Common myeloid progenitor, CD34-positive (primary cell): ENCODE measurements around the gene SLC12A3.

Source experiments
- CTCF ChIA-PET: fragments of 350-600 bp; sonication (Branson Sonifier 250); formaldehyde crosslinking; loops from one replicate; lab custom pipeline; 2021; ENCODE audit warnings: antibody characterized with exemption; lab: Charles Lee
- POLR2A ChIA-PET: fragments of 350-600 bp; sonication (Branson Sonifier 250); formaldehyde crosslinking; loops from one replicate; lab custom pipeline; 2021; ENCODE audit warnings: antibody characterized with exemption; lab: Charles Lee
- DNase-seq, 3 donors: peaks; one replicate each; pipeline versions ENCODE4 v3.0.0 to v3.0.0-alpha.2; 2013
- H3K27ac ChIP-seq, 2 experiments: 1 replicate in 1 of 2; 2 replicates in 1 of 2; pipeline ENCODE4 v1.7.0; 2013; ENCODE audit warnings: inconsistent platforms in 2 of 2, low read length in 2 of 2, mild to moderate bottlenecking in 2 of 2, low read depth in 1 of 2, moderate library complexity in 1 of 2; ENCODE audit not compliant: severe bottlenecking in 2 of 2, insufficient read depth in 1 of 2, poor library complexity in 1 of 2
- H3K27me3 ChIP-seq, 5 experiments: replicated peaks in 2 of 5; 1 replicate in 3 of 5; 2 replicates in 2 of 5; pipeline versions ENCODE4 v1.6.1 to v1.7.0; 2013; ENCODE audit warnings: low read length in 4 of 5, mild to moderate bottlenecking in 2 of 5, moderate library complexity in 2 of 5, inconsistent platforms in 1 of 5; ENCODE audit not compliant: insufficient read depth in 5 of 5, control insufficient read depth in 4 of 5
- H3K36me3 ChIP-seq, 4 experiments: 1 replicate in 2 of 4; 2 replicates in 2 of 4; pipeline versions ENCODE4 v1.6.1 to v1.7.0; 2013; ENCODE audit warnings: low read length in 3 of 4, control low read depth in 1 of 4, mild to moderate bottlenecking in 1 of 4; ENCODE audit not compliant: control insufficient read depth in 4 of 4, insufficient read depth in 4 of 4
- H3K4me1 ChIP-seq, 4 experiments: 1 replicate in 3 of 4; 2 replicates in 1 of 4; pipeline versions ENCODE4 v1.6.1 to v1.7.1; 2013; ENCODE audit warnings: low read length in 3 of 4, mild to moderate bottlenecking in 3 of 4, control low read depth in 1 of 4, inconsistent platforms in 1 of 4, moderate library complexity in 1 of 4; ENCODE audit not compliant: control insufficient read depth in 4 of 4, insufficient read depth in 4 of 4; ENCODE audit errors: control extremely low read depth in 1 of 4
- H3K4me3 ChIP-seq, 7 experiments: 1 replicate in 4 of 7; 2 replicates in 3 of 7; pipeline versions ENCODE4 v1.5.1 to v1.7.0; 2013; ENCODE audit warnings: mild to moderate bottlenecking in 7 of 7, low read length in 6 of 7, moderate library complexity in 6 of 7, inconsistent platforms in 2 of 7, low read depth in 2 of 7, control low read depth in 1 of 7; ENCODE audit not compliant: insufficient read depth in 4 of 7, control insufficient read depth in 1 of 7; ENCODE audit errors: extremely low read depth in 1 of 7
- H3K9me3 ChIP-seq, 5 experiments: 1 replicate in 4 of 5; 2 replicates in 1 of 5; pipeline versions ENCODE4 v1.6.1 to v1.7.1; 2013; ENCODE audit warnings: low read length in 4 of 5, mild to moderate bottlenecking in 2 of 5, inconsistent platforms in 1 of 5, low read depth in 1 of 5, moderate library complexity in 1 of 5; ENCODE audit not compliant: control insufficient read depth in 4 of 5, insufficient read depth in 2 of 5; ENCODE audit errors: control extremely low read depth in 1 of 5
- WGBS: methylation state at CpG from one replicate; pipeline ENCODE4 v1.1.5; 2013; ENCODE audit not compliant: insufficient coverage; 5-methylcytosine and 5-hydroxymethylcytosine counted together

The SLC12A3 gene

DNA sequence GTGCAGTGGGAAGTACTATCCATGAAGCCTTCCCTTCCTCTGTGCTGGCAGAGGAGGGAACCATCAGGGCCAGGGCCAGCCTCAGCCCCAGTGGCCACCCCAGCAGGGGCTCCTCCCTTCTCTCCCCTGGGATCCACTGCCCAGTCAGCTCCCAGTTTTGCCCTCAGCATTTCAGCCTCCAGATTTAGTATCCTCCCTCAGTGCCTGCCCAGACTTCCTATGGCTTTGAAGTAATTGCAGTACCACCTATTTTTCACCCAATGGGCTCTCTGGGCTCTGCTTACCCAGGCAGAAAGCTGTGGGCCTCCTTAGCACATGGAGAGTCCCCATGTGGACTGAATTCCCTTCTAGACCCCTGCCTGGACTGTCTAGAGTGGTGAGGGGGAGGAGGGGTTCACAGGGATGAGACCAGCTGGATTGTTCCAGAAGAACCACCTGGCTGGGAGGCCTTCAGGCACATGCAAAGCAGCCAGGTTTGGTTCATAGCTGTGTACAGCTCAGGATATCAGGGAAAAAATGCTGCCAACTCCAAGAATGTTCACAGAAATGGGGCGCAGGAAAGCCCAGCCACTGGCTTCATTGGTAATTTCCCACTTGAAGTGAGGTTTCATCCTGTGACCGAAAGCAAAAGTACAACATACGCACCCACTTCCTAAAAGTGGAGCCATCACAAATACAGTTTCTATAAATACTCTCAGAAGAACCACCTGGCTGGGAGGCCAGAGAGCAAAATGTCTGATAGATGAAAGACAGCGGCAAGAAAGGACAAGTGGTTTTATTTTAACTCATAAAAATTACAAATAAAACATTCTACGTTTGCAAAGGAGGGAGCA lies 51.8 kb downstream of the SLC12A3 start:
- ChIA-PET CTCF (no interaction called here), POLR2A (no interaction called here)
- Histone ChIP-seq H3K4me3 (peak overlapping the region in 1 of 7 experiments; percentile 39), H3K27ac (peak overlapping the region in 1 of 2 experiments; percentile 37), H3K4me1 (peaks cover 0 to 28% (median 9%) of the 10 kb centered on the region in 4 experiments), H3K36me3 (no peaks in the 10 kb centered on the region), H3K27me3 (peaks cover 0 to 61% (median 30%) of the 10 kb centered on the region in 5 experiments), H3K9me3 (no peaks in the 10 kb centered on the region)
- WGBS: 17% methylated on average over 1 of the region's 5 CpGs
- peak; percentile 44 to 77 (median 74) for DNase-seq

DNA sequence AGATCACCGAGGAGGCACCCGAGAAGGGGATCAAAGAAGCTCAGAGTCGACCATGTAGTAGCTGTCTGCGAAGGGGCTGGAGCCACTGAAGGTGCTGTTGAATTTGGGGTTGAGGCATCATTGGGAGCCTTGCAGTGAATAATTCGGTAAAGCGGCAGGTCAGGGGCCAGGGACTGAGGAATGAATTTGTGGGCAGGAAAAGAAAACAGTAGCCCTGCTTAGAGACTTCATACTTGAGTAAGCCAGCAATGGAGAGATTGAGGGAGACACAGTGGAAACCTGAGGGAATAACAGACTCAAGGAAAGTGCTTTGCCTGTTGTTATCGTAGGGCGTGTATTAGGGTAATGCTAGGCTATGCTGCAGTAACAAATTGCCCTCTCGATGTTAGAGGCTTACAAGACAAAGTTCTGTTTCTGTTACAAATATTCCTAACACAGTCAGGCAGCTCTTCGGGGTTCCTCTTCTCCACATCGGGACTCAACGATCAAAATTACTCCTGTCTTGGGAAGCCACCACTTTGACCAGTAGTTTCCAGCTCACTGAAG lies 53.5 kb downstream of the SLC12A3 start:
- 96% methylated on average over 11 of the region's 12 CpGs for WGBS
- POLR2A ChIA-PET: no interaction called here

DNA sequence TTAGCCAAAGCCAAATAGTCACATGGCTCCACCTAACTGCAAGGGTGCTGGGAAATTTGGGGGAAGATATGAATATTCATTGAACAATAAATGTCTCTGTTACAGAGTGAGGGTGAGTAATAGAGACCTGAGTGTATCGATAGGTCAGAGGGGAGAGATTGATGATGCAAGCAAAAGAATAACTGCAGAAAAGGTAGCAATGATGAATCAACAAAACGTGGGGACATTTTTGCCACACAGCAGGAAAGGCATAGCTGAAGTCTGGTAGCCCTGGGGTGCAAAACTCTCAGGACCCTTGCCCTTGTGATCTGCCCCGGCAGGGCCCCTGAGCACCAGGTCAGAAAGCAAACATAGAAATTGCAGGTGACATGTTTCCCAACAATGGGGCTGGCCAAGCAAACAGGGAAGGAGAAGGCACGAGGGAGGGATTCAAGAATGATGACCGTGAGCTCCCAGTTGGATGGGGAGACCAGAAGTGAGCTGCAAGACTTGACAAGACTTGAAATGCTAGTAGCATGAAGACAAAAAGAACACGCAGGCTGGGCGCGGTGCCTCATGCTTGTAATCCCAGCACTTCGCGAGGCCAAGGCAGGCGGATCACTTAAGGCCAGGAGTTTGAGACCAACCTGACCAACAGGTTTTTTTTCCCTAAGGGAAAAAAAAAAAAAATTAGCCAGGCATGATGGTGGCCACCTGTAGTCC lies 54.2 kb downstream of the SLC12A3 start:
- ChIA-PET POLR2A (no interaction called here), CTCF (interaction anchor here (1.1 to 1.9 kb wide), 2 partner anchors 11 to 52 kb away, joined by 3 to 6 read pairs; no protein-coding TSS in a partner anchor)
- no peak overlapping the region for H3K27ac ChIP-seq
- H3K36me3 ChIP-seq: no peaks in the 10 kb centered on the region
- 97% methylated on average over 11 of the region's 11 CpGs for WGBS
- no peaks in the 10 kb centered on the region for H3K9me3 ChIP-seq
- no peak overlapping the region for H3K4me3 ChIP-seq
- H3K4me1 ChIP-seq: peaks cover 0 to 16% (median 9%) of the 10 kb centered on the region in 4 experiments
- DNase-seq: no peak
- H3K27me3 ChIP-seq: peaks cover 0 to 75% (median 32%) of the 10 kb centered on the region in 5 experiments

More for the DNA sequence above, 53.5 kb downstream of the SLC12A3 start:
- CTCF ChIA-PET: interaction anchor here (0.6 to 1.1 kb wide), 2 partner anchors 12 to 185 kb away, joined by 3 read pairs; no protein-coding TSS in a partner anchor
- Histone ChIP-seq H3K27ac (no peak overlapping the region), H3K27me3 (peaks cover 0 to 73% (median 30%) of the 10 kb centered on the region in 5 experiments), H3K4me3 (no peak overlapping the region), H3K9me3 (no peaks in the 10 kb centered on the region), H3K4me1 (peaks cover 0 to 16% (median 9%) of the 10 kb centered on the region in 4 experiments), H3K36me3 (no peaks in the 10 kb centered on the region)
- DNase-seq: no peak

- Histone ChIP-seq H3K27ac (no peak overlapping the region), H3K9me3 (no peaks in the 10 kb centered on the region), H3K27me3 (peaks cover 0 to 71% (median 30%) of the 10 kb centered on the region in 5 experiments), H3K36me3 (no peaks in the 10 kb centered on the region), H3K4me3 (no peak overlapping the region), H3K4me1 (peaks cover 0 to 16% (median 6%) of the 10 kb centered on the region in 4 experiments)
- CTCF ChIA-PET: no interaction called here
- POLR2A ChIA-PET: no interaction called here
- DNase-seq: no peak
- 92% methylated on average over 3 of the region's 4 CpGs for WGBS
Measured at GRCh38 chr16:56921571-56921970, 56.6 kb downstream of the SLC12A3 start.

GRCh38 chr16:56923481-56924091 lies 58.6 kb downstream of the SLC12A3 start:
- no peaks in the 10 kb centered on the region for H3K36me3 ChIP-seq
- H3K27me3 ChIP-seq: peaks cover 0 to 75% (median 25%) of the 10 kb centered on the region in 5 experiments
- no peak overlapping the region for H3K27ac ChIP-seq
- ChIA-PET CTCF (no interaction called here), POLR2A (no interaction called here)
- 96% methylated on average over 3 of the region's 9 CpGs for WGBS
- no peak overlapping the region for H3K4me3 ChIP-seq
- H3K4me1 ChIP-seq: peaks cover 0 to 4% (median 0%) of the 10 kb centered on the region in 4 experiments
- H3K9me3 ChIP-seq: no peaks in the 10 kb centered on the region
- no peak for DNase-seq

GRCh38 chr16:56927471-56927870 lies 62.5 kb downstream of the SLC12A3 start:
- no peaks in the 10 kb centered on the region for H3K9me3 ChIP-seq
- ChIA-PET POLR2A (no interaction called here), CTCF (no interaction called here)
- peaks cover 0 to 16% (median 5%) of the 10 kb centered on the region in 4 experiments for H3K4me1 ChIP-seq
- WGBS: no CpG with 5 or more reads among the region's 2 CpGs
- no peak overlapping the region for H3K27ac ChIP-seq
- no peaks in the 10 kb centered on the region for H3K36me3 ChIP-seq
- no peak overlapping the region for H3K4me3 ChIP-seq
- no peak for DNase-seq
- peaks cover 0 to 38% (median 6%) of the 10 kb centered on the region in 5 experiments for H3K27me3 ChIP-seq
